Tibial nerve (tissue), 4 donors: ENCODE measurements around the gene MAGEC2. TPM values are rescaled to one million over a fixed set of nuclear protein-coding genes. Genes with fewer than 3 reads are reported as not detected.

Experiments used
- DNase-seq, 2 donors: peaks; one replicate each; pipeline ENCODE4 v3.0.0-alpha.2; 2019; ENCODE audit warnings: low spot score in 2 of 2
- H3K27ac ChIP-seq, 4 donors: fragments of 200-600 bp; sonication (generic) in 3 of 4; one replicate each; pipeline ENCODE4 v1.5.1; 2017 to 2019; ENCODE audit warnings: mild to moderate bottlenecking in 1 of 4
- H3K27me3 ChIP-seq, 2 donors: fragments of 200-600 bp; sonication (generic) in 1 of 2; one replicate each; pipeline versions ENCODE4 v1.5.1 to v1.6.0; 2017 to 2019
- H3K36me3 ChIP-seq, 3 donors: fragments of 200-600 bp; sonication (generic); one replicate each; pipeline ENCODE4 v1.5.1; 2018 to 2019
- H3K4me1 ChIP-seq, 4 donors: fragments of 200-600 bp; sonication (generic) in 3 of 4; one replicate each; pipeline ENCODE4 v1.5.1; 2017 to 2019
- H3K4me3 ChIP-seq, 4 donors: fragments of 200-600 bp; sonication (generic) in 3 of 4; one replicate each; pipeline ENCODE4 v1.5.1; 2017 to 2019; ENCODE audit warnings: mild to moderate bottlenecking in 1 of 4, moderate library complexity in 1 of 4
- H3K9me3 ChIP-seq, 4 donors: fragments of 200-600 bp; sonication (generic) in 3 of 4; one replicate each; pipeline ENCODE4 v1.5.1; 2017 to 2019
- CTCF ChIP-seq, 5 experiments: fragments of 200-600 bp in 3 of 5; fragments of 450-650 bp in 2 of 5; sonication (generic) in 3 of 5; IDR thresholded peaks; one replicate each; pipeline ENCODE4 v1.5.1; 2016 to 2019; ENCODE audit warnings: antibody characterized with exemption in 5 of 5, mild to moderate bottlenecking in 3 of 5, moderate library complexity in 2 of 5
- EP300 ChIP-seq, 2 donors: sonication (generic); formaldehyde crosslinking; IDR thresholded peaks; one replicate each; pipeline ENCODE4 v1.6.1; 2017; ENCODE audit warnings: antibody characterized with exemption in 2 of 2, mild to moderate bottlenecking in 1 of 2
- POLR2A ChIP-seq, 2 donors: fragments of 450-650 bp; IDR thresholded peaks; one replicate each; pipeline ENCODE4 v1.6.1; 2017; ENCODE audit warnings: antibody characterized with exemption in 2 of 2, mild to moderate bottlenecking in 2 of 2, moderate library complexity in 2 of 2
- WGBS, 2 donors: methylation state at CpG; one replicate each; pipeline ENCODE4 v1.1.5; 2018; 5-methylcytosine and 5-hydroxymethylcytosine counted together
- total RNA-seq, 4 donors: library from RNA; depleted of rRNA; stranded (reverse); fragments of >200 nt; gene quantifications; one replicate each; pipeline ENCODE4 v1.1.0, GENCODE V29; 2016

Gene MAGEC2
- total RNA-seq = not detected

GRCh38 chrX:142204522-142205433, at the start of gene MAGEC2:
Gene MAGEC2, minus strand, starts transcription at chrX:142205290. Its CDS starts 1,303 bp downstream, at chrX:142203987.
- Histone ChIP-seq H3K4me3 (no peak within 1 kb of the TSS), H3K27me3 (no peaks in the 10 kb centered on the region), H3K27ac (no peak within 1 kb of the TSS), H3K4me1 (no peaks in the 10 kb centered on the region), H3K9me3 (no peaks in the 10 kb centered on the region), H3K36me3 (no peaks in the 10 kb centered on the region)
- 90 to 97% methylated on average over 13 to 28 of the region's 28 CpGs for WGBS, 2 donors
- no peak for DNase-seq
- TF ChIP-seq EP300 (IDR thresholded peaks at IDR 0.05) (no peak), CTCF (IDR thresholded peaks at IDR 0.05) (no peak), POLR2A (IDR thresholded peaks at IDR 0.05) (no peak)

- Histone ChIP-seq H3K9me3 (no peaks in the 10 kb centered on the region), H3K27ac (peak overlapping the region in 1 of 4 donors; percentile 33), H3K36me3 (no peaks in the 10 kb centered on the region), H3K27me3 (no peaks in the 10 kb centered on the region), H3K4me1 (no peaks in the 10 kb centered on the region), H3K4me3 (no peak overlapping the region)
- TF ChIP-seq CTCF (IDR thresholded peaks at IDR 0.05) = no peak
- TF ChIP-seq POLR2A (IDR thresholded peaks at IDR 0.05) = no peak
- peak in 1 of 2 donors; percentile 18 for TF ChIP-seq EP300 (IDR thresholded peaks at IDR 0.05)
- no peak for DNase-seq
- WGBS, 2 donors = 23 to 37% methylated on average over 4 of the region's 4 CpGs
These were observed 46.6 kb upstream of the MAGEC2 start for GRCh38 chrX:142251680-142252079.

GRCh38 chrX:142251202-142251601, 46.1 kb upstream of the MAGEC2 start:
- H3K4me3 ChIP-seq = no peak overlapping the region
- H3K27ac ChIP-seq = peak overlapping the region in 1 of 4 donors; percentile 33
- WGBS, 2 donors = 60% methylated on average over 4 of the region's 4 CpGs; no CpG with 5 or more reads in 1 of the 2 donors
- H3K27me3 ChIP-seq = no peaks in the 10 kb centered on the region
- H3K4me1 ChIP-seq = no peaks in the 10 kb centered on the region
- no peaks in the 10 kb centered on the region for H3K36me3 ChIP-seq
- TF ChIP-seq EP300 (IDR thresholded peaks at IDR 0.05) (no peak), POLR2A (IDR thresholded peaks at IDR 0.05) (no peak), CTCF (IDR thresholded peaks at IDR 0.05) (no peak)
- no peak for DNase-seq
- H3K9me3 ChIP-seq = no peaks in the 10 kb centered on the region

- no peak for TF ChIP-seq CTCF (IDR thresholded peaks at IDR 0.05)
- TF ChIP-seq EP300 (IDR thresholded peaks at IDR 0.05) = no peak
- no peak for TF ChIP-seq POLR2A (IDR thresholded peaks at IDR 0.05)
- 71 to 74% methylated on average over 3 to 4 of the region's 4 CpGs for WGBS, 2 donors
- H3K9me3 ChIP-seq = no peaks in the 10 kb centered on the region
These were observed 45.4 kb upstream of the MAGEC2 start for GRCh38 chrX:142250502-142250901.

GRCh38 chrX:142249721-142250120, 44.6 kb upstream of the MAGEC2 start:
- H3K36me3 ChIP-seq = no peaks in the 10 kb centered on the region
- no peak overlapping the region for H3K4me3 ChIP-seq
- H3K27ac ChIP-seq = no peak overlapping the region
- TF ChIP-seq CTCF (IDR thresholded peaks at IDR 0.05) = no peak
- TF ChIP-seq POLR2A (IDR thresholded peaks at IDR 0.05) = no peak
- TF ChIP-seq EP300 (IDR thresholded peaks at IDR 0.05) = no peak
- WGBS, 2 donors = 35 to 46% methylated on average over 2 to 3 of the region's 5 CpGs
- no peaks in the 10 kb centered on the region for H3K4me1 ChIP-seq
- no peaks in the 10 kb centered on the region for H3K9me3 ChIP-seq
- no peaks in the 10 kb centered on the region for H3K27me3 ChIP-seq
- DNase-seq = no peak

More at GRCh38 chrX:142250502-142250901, 45.4 kb upstream of the MAGEC2 start:
- Histone ChIP-seq H3K4me1 (no peaks in the 10 kb centered on the region), H3K4me3 (no peak overlapping the region), H3K27ac (peak overlapping the region in 1 of 4 donors; percentile 33), H3K36me3 (no peaks in the 10 kb centered on the region), H3K27me3 (no peaks in the 10 kb centered on the region)
- no peak for DNase-seq
